DLD1 (cell line): ENCODE measurements around the gene EMX2.
"Not testable (repeated sequence)": the region's sequence is repeated elsewhere in the genome, so short reads cannot be mapped to it uniquely, and the experiment has no call there.

Source experiments
- in situ Hi-C: cut with HindIII; loops from 2 replicates; pipeline ENCODE4 v1.10.0; 2017; ENCODE audit warnings: low sequenced_read_pairs

Gene EMX2

GRCh38 chr10:117542706-117543224 lies at the start of gene EMX2:
TSS of gene EMX2 (plus strand) at chr10:117542746. CDS start at chr10:117543268, 522 bp downstream.
- in situ Hi-C loops = no loop called here

DNA sequence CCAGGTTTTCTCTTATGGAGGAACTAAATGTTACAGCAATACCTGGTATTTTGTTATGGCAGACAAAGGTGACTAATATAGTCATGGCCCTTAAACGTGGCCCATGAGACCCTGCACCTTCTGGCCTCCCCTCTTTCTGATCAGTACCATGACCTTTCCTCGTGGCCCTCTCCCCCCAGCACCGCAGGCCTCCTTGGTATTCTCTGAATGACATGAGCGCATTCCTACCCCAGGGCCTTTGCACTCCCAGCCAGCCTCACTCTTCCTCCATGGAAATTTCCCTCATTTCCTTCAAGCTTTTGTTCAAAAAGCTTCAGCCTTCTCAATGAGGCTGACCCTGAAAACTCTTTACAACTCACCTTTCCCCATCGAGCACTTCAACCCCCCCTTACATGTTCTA lies 46.5 kb upstream of the EMX2 start:
- in situ Hi-C loops = loop anchor here (25.0 kb wide), 1 partner anchor 766 kb away; no protein-coding TSS in a partner anchor

GRCh38 chr10:117496616-117497028 lies 45.9 kb upstream of the EMX2 start:
- in situ Hi-C loops = loop anchor here (25.0 kb wide), 1 partner anchor 766 kb away; no protein-coding TSS in a partner anchor

DNA sequence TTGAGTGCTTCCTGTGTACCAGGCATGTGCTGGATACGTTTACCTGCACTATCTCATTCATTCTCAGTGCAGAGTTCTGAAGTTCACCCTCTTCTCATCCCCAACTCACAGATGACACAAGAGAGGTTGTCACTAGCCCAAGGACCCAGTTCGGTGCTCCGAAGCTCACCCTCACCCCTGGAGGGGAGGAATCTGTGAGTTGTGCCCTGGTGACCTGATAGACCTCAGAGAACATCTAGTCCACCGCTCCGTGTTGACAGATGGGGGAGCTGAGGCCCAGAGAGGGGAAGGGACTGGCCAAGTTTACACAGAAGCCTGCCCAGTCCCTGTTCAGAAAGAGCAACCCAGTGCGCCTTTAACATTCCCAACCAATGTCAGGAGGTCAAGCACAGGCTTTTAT lies 44.8 kb upstream of the EMX2 start:
- in situ Hi-C loops = loop anchor here (25.0 kb wide), 1 partner anchor 765 kb away; no protein-coding TSS in a partner anchor

GRCh38 chr10:117499248-117500105 lies 43.1 kb upstream of the EMX2 start:
- in situ Hi-C loops = loop anchor here (25.0 kb wide), 1 partner anchor 763 kb away; no protein-coding TSS in a partner anchor

DNA sequence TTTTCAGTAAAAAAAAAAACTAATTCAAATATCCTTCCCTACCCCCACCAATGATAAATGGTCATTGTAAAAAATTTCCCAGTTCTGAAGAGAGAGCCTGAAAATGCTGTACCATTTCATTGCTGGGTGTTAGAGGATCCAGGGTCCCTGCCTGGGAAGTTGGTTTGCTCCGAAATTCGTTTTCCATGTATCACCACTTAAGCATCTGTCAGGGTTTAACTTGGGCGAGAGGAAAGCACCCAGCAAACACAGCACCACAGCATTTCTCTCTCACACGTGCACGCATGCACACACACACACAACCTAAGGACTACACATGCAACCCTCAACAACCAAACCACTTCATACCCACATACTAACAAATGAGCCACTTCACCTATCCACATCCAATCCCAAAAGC lies 42.1 kb upstream of the EMX2 start:
- in situ Hi-C loops = no loop called here

- in situ Hi-C loops = no loop called here
Measured at GRCh38 chr10:117501460-117502035, 41.0 kb upstream of the EMX2 start.

DNA sequence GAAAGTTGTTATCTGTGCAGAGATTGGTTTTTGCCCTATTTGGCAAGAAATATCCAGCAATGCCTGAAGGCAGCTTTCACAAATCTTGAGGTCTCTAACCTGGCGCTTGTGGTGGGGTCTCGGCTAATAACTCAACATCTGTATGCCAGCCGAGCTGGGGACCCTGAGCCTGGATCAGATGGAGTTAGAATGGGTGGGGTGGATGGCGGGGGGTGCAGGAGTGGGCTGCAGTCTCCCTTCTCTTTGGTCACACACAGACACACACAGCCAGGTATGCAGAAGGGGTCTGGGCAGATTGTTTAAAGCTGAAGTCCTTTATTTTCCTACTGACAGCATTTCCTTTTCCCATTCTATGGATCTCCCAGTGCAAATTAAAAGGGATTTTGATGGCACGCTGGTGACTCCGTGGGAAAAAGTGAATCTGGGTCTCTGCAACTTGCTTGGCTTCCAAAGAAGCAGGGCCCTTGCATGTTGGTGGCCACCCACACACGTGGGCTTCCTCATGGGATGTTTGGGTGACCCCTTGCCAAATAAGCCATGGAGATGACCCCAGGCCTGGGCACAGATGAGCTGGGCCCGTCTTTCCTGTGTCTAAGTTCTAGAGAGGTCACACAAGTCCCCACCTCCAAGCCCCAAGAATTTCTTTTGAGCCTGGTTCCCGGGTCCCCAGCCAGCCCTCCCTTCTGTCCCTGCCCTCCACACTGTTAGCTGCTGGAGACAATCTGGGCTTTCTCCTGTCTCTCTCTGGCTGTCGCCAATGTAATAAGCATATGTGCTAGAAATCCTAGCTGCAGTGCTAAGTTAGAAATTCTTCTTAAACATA lies 39.9 kb upstream of the EMX2 start:
- in situ Hi-C loops = no loop called here

DNA sequence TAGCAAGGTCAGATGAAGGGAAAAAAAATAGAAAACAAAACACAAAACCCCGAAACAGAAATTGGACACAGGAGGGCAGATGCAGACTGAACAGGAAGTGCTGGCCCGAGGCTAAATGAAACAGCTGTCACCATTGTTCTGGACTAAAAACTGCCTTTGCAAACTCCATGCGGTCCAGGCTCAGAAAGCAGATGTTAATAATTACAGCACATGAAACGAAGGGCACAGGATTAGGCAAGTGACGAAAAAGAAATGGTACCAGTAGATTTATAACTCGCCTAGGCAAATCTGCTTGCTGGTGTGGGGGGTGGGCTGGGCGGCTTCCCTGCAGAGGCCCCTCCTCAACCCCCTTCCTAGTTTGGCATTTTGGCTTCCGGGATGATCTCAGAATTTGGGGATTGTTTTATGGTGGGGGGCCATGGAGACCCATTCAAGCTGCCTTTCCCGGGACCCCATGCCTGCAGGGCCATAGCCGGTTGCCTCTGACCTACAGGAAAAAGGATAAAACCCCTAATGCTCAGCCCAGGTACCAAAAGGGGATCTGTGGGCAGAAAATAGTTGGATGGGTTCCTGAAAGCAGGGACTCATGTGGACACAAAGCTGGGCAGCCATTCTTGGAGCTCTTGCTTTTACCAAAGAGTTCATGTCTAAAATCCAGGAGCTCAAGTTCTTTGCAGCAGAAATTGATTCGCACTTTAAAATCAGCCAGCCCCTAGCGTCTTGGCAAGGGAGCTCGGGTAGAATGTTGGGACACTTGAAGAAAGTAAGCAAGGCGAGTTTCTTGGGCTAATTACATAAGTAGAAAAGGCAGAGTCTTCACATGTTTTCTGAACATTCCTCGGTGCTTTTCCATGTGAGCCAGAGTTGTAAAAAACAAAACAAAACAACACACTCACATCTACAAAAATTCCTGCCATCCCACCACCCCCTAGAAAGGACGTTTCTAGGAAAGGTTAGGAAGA lies 39.0 kb upstream of the EMX2 start:
- in situ Hi-C loops = no loop called here

DNA sequence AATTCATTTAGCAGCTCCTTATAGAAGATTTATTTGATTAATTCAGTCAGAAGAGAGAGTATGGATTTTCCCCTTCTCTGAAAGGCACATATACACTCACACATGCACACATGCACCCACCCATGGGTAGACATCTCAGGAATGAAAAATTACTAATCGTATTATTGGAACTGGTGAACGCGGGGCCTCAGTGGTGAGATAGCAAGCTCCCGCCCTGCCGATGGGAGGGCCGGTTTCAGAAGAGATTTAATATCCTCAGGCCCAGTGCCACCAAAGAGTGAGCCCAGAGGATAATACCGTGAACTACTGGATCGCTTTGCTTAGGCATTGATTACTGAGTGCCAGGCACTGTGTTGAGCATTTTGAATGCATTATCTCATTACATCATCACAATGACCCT lies 38.0 kb upstream of the EMX2 start:
- in situ Hi-C loops = no loop called here

- in situ Hi-C loops = not testable (repeated sequence)
Measured at GRCh38 chr10:117507081-117507480, 35.5 kb upstream of the EMX2 start.

DNA sequence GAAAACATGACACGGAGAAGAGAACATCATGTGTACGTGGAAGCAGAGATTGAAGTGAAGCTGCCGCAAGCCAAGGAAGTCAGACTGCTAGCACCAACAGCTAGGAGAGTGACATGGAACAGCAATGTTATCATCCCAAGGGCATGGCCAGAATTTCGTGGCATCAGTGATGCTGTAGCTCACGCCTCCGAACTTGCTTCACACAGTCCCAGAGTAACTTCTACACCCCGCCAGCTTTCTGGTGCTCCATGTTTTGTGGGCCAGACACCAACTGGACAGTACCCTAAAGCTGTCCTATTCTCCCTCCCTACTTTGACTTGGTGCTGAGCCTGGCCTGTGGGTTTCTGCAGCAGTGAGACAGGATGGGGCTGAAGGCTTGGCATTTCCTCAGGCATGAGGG lies 33.0 kb upstream of the EMX2 start:
- in situ Hi-C loops = no loop called here

- in situ Hi-C loops = no loop called here
Measured at GRCh38 chr10:117511601-117512390, 30.8 kb upstream of the EMX2 start.

GRCh38 chr10:117514971-117515370 lies 27.6 kb upstream of the EMX2 start:
- in situ Hi-C loops = no loop called here

DNA sequence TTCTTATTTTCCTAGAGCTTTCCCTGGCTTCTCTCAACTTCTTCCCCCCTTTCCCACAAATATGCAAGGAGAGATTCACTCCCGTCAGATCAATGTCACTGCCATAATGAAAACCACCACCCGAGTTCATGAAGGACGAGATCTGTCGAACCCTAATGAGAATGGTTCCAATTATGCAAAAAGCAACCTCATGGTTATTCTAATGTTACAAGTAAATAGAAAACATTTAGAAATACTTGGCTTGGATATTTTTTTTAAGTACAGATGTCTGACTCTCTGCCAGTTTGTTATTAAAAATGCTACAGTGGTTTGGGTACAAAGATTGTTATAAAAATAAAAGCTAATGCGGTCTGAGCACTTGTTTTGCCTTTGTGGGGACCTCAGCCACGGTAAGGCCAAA lies 25.9 kb upstream of the EMX2 start:
- in situ Hi-C loops = no loop called here

DNA sequence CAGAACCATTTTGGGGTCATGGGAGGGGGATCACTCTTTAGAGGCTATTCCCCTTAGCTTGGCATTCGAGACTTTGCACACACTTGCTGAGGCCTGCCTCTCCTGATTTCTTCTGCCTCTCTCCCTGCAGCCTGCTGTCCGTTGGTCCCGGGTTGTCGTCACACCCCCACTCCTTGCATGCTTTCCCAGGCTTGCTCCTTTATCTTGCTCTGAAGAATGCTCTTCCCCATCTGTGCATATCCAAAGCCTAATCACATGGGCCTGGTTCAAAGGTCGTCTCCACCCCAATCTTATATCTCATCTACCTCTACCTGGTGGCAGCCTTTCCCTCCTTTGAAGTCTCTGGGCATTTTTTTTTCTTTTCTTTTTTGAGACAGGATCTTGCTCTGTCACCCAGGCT lies 24.3 kb upstream of the EMX2 start:
- in situ Hi-C loops = no loop called here

- in situ Hi-C loops = no loop called here
Measured at GRCh38 chr10:117519286-117519685, 23.3 kb upstream of the EMX2 start.

- in situ Hi-C loops = no loop called here
Measured at GRCh38 chr10:117519879-117520278, 22.7 kb upstream of the EMX2 start.

DNA sequence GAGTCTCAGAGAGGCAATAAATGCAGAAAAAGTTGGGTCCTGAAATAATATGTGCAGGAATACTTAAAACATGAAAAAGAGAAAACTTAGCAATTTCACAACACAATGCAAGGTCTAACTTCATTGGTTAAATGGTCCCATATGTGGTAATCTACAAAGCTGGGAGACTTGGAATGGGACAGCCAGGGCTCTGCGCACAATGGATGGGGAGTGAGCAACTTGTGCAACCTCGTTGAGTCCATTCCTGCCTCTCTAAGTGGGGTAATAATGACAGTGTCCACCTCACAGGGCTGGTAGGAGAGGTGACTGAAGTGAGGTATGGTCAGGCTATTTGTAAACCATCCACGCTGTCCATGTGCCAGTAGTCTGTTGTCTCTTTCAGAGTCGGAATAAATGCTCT lies 11.8 kb upstream of the EMX2 start:
- in situ Hi-C loops = no loop called here
